PFSK-1 (cell line): ENCODE results near the gene BMP3.

Experiments used
- FOXP2 ChIP-seq: optimal IDR thresholded peaks from 2 replicates; pipeline ENCODE3; 2011; ENCODE audit warnings: borderline replicate concordance, control low read depth, inconsistent platforms; ENCODE audit not compliant: insufficient read depth; ENCODE audit errors: extremely low read length, extremely low read depth
- POLR2AphosphoS5 ChIP-seq: IDR thresholded peaks from 2 replicates; pipeline ENCODE4 v1.6.1; 2012; ENCODE audit warnings: low read depth, mild to moderate bottlenecking, control low read depth, low read length, moderate library complexity
- REST ChIP-seq, 2 experiments: IDR thresholded peaks; 2 replicates each; pipeline versions ENCODE4 v1.6.1 to v1.8.0; 2011 to 2012; ENCODE audit warnings: low read depth in 2 of 2, low read length in 2 of 2, control low read depth in 1 of 2, inconsistent platforms in 1 of 2, mild to moderate bottlenecking in 1 of 2, moderate library complexity in 1 of 2; ENCODE audit not compliant: insufficient read depth in 1 of 2
- SIN3A ChIP-seq: IDR thresholded peaks from 2 replicates; pipeline ENCODE4 v1.6.1; 2012; ENCODE audit warnings: mild to moderate bottlenecking, low read length, moderate library complexity, borderline replicate concordance; ENCODE audit not compliant: insufficient read depth
- TAF1 ChIP-seq: IDR thresholded peaks from 2 replicates; pipeline ENCODE4 v1.6.1; 2012; ENCODE audit warnings: low read length, control low read depth, borderline replicate concordance; ENCODE audit not compliant: insufficient read depth

BMP3 gene

GRCh38 chr4:81003597-81004111 is 26.9 kb upstream of the BMP3 start:
- TF ChIP-seq TAF1 (no peak), REST (IDR thresholded peaks at IDR 0.05; ENCODE audit: insufficient read depth in 1 of 2, low read depth in 2 of 2, low read length in 2 of 2) (no peak), FOXP2 (no peak), POLR2AphosphoS5 (no peak), SIN3A (no peak)

GRCh38 chr4:81007417-81007816 is 23.1 kb upstream of the BMP3 start:
- TF ChIP-seq SIN3A (no peak), TAF1 (no peak), POLR2AphosphoS5 (no peak), REST (IDR thresholded peaks at IDR 0.05; ENCODE audit: insufficient read depth in 1 of 2, low read depth in 2 of 2, low read length in 2 of 2) (no peak), FOXP2 (no peak)

- TF ChIP-seq REST (IDR thresholded peaks at IDR 0.05; ENCODE audit: insufficient read depth in 1 of 2, low read depth in 2 of 2, low read length in 2 of 2) (no peak), FOXP2 (no peak), POLR2AphosphoS5 (no peak), TAF1 (no peak), SIN3A (no peak)
These were observed 11.5 kb upstream of the BMP3 start for GRCh38 chr4:81019006-81019405.

GRCh38 chr4:81021142-81021944 is 9.2 kb upstream of the BMP3 start:
- TF ChIP-seq SIN3A = no peak
- no peak for TF ChIP-seq FOXP2
- TF ChIP-seq POLR2AphosphoS5 = no peak
- no peak for TF ChIP-seq REST (IDR thresholded peaks at IDR 0.05; ENCODE audit: insufficient read depth in 1 of 2, low read depth in 2 of 2, low read length in 2 of 2)
- TF ChIP-seq TAF1 = no peak

GRCh38 chr4:81021981-81022380 is 8.5 kb upstream of the BMP3 start:
- TF ChIP-seq TAF1 (no peak), POLR2AphosphoS5 (no peak), FOXP2 (no peak), REST (IDR thresholded peaks at IDR 0.05; ENCODE audit: insufficient read depth in 1 of 2, low read depth in 2 of 2, low read length in 2 of 2) (no peak), SIN3A (no peak)
